HepG2 (cell line): Measurements from ENCODE around the gene CRYAB. TPM values are rescaled to one million over a fixed set of nuclear protein-coding genes. Genes with fewer than 3 reads are reported as not detected.

ENCODE experiments used
- CENPX ChIP-seq: sonication (generic); formaldehyde crosslinking; IDR thresholded peaks from 2 replicates; pipeline ENCODE4 v1.9.0; 2021; ENCODE audit warnings: mild to moderate bottlenecking, missing genetic modification reagents, moderate library complexity
- DNMT1 ChIP-seq: sonication (generic); formaldehyde crosslinking; IDR thresholded peaks from 2 replicates; pipeline ENCODE4 v1.5.1; 2020; ENCODE audit warnings: mild to moderate bottlenecking, missing genetic modification reagents
- DNMT3B ChIP-seq: conservative IDR thresholded peaks from 2 replicates; pipeline ENCODE4 v1.6.1; 2016; ENCODE audit warnings: missing biosample characterization, control low read depth
- KDM5A ChIP-seq: fragments of 200-600 bp; sonication (generic); IDR thresholded peaks from 2 replicates; pipeline ENCODE4 v1.7.0; 2018; ENCODE audit warnings: antibody characterized with exemption, mild to moderate bottlenecking, low read length, borderline replicate concordance
- NFE2L2 ChIP-seq: fragments of 150-350 bp; IDR thresholded peaks from 2 replicates; pipeline ENCODE4 v1.6.1; 2014; ENCODE audit warnings: low read length
- SNAI1 ChIP-seq: sonication (generic); formaldehyde crosslinking; IDR thresholded peaks from 2 replicates; pipeline ENCODE4 v1.5.0; 2020; ENCODE audit warnings: mild to moderate bottlenecking, missing genetic modification reagents, borderline replicate concordance
- TCF12 ChIP-seq, 2 experiments: fragments of 450-650 bp in 1 of 2; sonication (generic) in 1 of 2; formaldehyde crosslinking in 1 of 2; IDR thresholded peaks; 2 replicates each; pipeline versions ENCODE4 v1.6.1 to v1.8.0; 2017 to 2022; ENCODE audit warnings: antibody characterized with exemption in 1 of 2, mild to moderate bottlenecking in 1 of 2, missing genetic modification reagents in 1 of 2, moderate library complexity in 1 of 2
- XBP1 ChIP-seq: sonication (generic); formaldehyde crosslinking; IDR thresholded peaks from 2 replicates; pipeline ENCODE4 v1.5.0; 2020; ENCODE audit warnings: missing genetic modification reagents
- ZNF383 ChIP-seq: sonication (generic); formaldehyde crosslinking; IDR thresholded peaks from 2 replicates; pipeline ENCODE4 v1.4.0; 2020; ENCODE audit warnings: missing genetic modification reagents, mild to moderate bottlenecking, borderline replicate concordance
- ZNF430 ChIP-seq: sonication (generic); formaldehyde crosslinking; IDR thresholded peaks from 2 replicates; pipeline ENCODE4 v1.9.0; 2021; ENCODE audit warnings: mild to moderate bottlenecking, missing genetic modification reagents
- polyA plus RNA-seq, 8 experiments: library from polyadenylated mRNA; depleted of rRNA in 3 of 8; stranded (reverse) in 7 of 8; unstranded in 1 of 8; fragments of >200 nt; fragmentation: Illumina TruSeq in 4 of 8; extraction: Trizol in 4 of 8; gene quantifications; 2 replicates each; pipeline versions ENCODE4 v1.2.1 to v1.2.3, GENCODE V29; 2011 to 2016; ENCODE audit warnings: low read depth in 4 of 8, missing spikeins in 1 of 8, mixed read lengths in 1 of 8; ENCODE audit not compliant: insufficient read depth in 1 of 8
- total RNA-seq, 5 experiments: library from RNA; depleted of rRNA; stranded (reverse); fragments of >200 nt; fragmentation: Illumina TruSeq; extraction: Trizol; gene quantifications; 2 replicates each; pipeline ENCODE4 v1.2.3, GENCODE V29; 2016; ENCODE audit warnings: low read depth in 1 of 5
- TF ChIP-seq, protein P1 (sequence below): sonication (generic); formaldehyde crosslinking; IDR thresholded peaks from 2 replicates; pipeline ENCODE4 v1.5.1; 2020; ENCODE audit warnings: missing genetic modification reagents, mild to moderate bottlenecking, borderline replicate concordance
- TF ChIP-seq, protein P2 (sequence below): sonication (generic); formaldehyde crosslinking; IDR thresholded peaks from 2 replicates; pipeline ENCODE4 v1.5.0; 2020; ENCODE audit warnings: mild to moderate bottlenecking, missing genetic modification reagents, borderline replicate concordance
- TF ChIP-seq, protein P3 (sequence below): sonication (generic); IDR thresholded peaks from 2 replicates; pipeline ENCODE4 v1.6.1; 2016; ENCODE audit warnings: low read depth, borderline replicate concordance
- TF ChIP-seq, protein P4 (sequence below): sonication (generic); formaldehyde crosslinking; IDR thresholded peaks from 2 replicates; pipeline ENCODE4 v1.4.0; 2020; ENCODE audit warnings: missing genetic modification reagents
- TF ChIP-seq, protein P5 (sequence below): IDR thresholded peaks from 2 replicates; pipeline ENCODE4 v1.6.1; 2012; ENCODE audit warnings: inconsistent platforms

CRYAB gene
- total and polyA plus RNA-seq, 2 of the 13 experiments (the other 11 are each of a cell fraction or from before 2014, with no cell fraction given): 0.55 to 1.1 TPM

DNA sequence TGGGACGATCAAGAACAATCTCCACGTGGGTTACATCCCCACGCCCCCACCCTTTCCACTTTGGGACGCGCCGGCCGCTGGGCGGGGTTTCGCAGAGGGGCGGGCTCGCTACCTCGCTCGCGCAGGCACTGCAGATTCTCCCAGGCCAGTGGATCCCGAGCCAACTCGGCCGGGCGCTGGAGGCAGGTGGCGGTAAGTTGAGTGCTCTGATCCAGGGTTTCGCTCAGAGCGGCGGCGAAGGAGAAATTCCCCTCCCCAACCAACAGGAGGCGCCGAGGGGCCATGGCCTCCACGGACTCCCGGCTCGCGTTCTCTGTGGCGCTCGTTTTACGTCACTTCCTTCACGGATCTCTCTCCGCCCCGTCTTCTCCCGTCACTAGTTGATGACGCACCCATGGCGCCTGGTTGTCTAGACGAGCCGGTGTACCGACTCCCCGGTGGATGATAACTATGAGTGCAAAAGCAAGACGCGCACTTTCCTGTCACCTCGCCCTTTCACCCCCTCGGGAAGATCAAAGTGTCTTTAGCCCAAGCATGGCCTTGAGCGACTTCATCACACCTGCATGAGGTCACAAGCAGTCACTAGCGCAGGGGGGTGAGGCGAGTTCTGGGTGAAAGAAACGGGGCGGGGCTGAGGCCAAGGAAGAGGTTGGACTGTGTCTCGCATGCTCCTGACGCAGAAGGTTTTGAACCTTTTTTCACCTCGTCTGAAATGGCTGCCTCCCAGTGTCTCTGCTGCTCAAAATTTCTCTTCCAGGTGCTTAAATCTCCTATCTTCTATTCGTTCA is 32.5 kb downstream of the CRYAB start, which contains the start of the genes CFAP68 and FDXACB1 (continued):
- TF ChIP-seq TCF12 (IDR thresholded peaks at IDR 0.05): no peak
- peak; percentile 59; the same call in 1 of the 2 replicates for TF ChIP-seq TCF12 (CRISPR knock-in tag; IDR thresholded peaks at IDR 0.05)
- TF ChIP-seq XBP1 (CRISPR knock-in tag): no peak
- TF ChIP-seq, protein P1, sequence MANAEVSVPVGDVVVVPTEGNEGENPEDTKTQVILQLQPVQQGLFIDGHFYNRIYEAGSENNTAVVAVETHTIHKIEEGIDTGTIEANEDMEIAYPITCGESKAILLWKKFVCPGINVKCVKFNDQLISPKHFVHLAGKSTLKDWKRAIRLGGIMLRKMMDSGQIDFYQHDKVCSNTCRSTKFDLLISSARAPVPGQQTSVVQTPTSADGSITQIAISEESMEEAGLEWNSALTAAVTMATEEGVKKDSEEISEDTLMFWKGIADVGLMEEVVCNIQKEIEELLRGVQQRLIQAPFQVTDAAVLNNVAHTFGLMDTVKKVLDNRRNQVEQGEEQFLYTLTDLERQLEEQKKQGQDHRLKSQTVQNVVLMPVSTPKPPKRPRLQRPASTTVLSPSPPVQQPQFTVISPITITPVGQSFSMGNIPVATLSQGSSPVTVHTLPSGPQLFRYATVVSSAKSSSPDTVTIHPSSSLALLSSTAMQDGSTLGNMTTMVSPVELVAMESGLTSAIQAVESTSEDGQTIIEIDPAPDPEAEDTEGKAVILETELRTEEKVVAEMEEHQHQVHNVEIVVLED (CRISPR knock-in tag): peak; percentile 74; the same call in 1 of the 2 replicates
- TF ChIP-seq DNMT3B (CRISPR knock-in tag): peak; percentile 60; the same call in 1 of the 2 replicates
- no peak for TF ChIP-seq DNMT1
- no peak for TF ChIP-seq NFE2L2
- TF ChIP-seq, protein P2, sequence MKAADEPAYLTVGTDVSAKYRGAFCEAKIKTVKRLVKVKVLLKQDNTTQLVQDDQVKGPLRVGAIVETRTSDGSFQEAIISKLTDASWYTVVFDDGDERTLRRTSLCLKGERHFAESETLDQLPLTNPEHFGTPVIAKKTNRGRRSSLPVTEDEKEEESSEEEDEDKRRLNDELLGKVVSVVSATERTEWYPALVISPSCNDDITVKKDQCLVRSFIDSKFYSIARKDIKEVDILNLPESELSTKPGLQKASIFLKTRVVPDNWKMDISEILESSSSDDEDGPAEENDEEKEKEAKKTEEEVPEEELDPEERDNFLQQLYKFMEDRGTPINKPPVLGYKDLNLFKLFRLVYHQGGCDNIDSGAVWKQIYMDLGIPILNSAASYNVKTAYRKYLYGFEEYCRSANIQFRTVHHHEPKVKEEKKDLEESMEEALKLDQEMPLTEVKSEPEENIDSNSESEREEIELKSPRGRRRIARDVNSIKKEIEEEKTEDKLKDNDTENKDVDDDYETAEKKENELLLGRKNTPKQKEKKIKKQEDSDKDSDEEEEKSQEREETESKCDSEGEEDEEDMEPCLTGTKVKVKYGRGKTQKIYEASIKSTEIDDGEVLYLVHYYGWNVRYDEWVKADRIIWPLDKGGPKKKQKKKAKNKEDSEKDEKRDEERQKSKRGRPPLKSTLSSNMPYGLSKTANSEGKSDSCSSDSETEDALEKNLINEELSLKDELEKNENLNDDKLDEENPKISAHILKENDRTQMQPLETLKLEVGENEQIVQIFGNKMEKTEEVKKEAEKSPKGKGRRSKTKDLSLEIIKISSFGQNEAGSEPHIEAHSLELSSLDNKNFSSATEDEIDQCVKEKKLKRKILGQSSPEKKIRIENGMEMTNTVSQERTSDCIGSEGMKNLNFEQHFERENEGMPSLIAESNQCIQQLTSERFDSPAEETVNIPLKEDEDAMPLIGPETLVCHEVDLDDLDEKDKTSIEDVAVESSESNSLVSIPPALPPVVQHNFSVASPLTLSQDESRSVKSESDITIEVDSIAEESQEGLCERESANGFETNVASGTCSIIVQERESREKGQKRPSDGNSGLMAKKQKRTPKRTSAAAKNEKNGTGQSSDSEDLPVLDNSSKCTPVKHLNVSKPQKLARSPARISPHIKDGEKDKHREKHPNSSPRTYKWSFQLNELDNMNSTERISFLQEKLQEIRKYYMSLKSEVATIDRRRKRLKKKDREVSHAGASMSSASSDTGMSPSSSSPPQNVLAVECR (CRISPR knock-in tag): peak; percentile 92
- TF ChIP-seq ZNF383: no peak; the same call in 1 of the 2 replicates
- TF ChIP-seq ZNF430 (CRISPR knock-in tag): peak; percentile 86; the same call in 1 of the 2 replicates
- no peak for TF ChIP-seq CENPX (CRISPR knock-in tag)
- peak; percentile 93 for TF ChIP-seq KDM5A
- peak; percentile 35; the same call in 1 of the 2 replicates for TF ChIP-seq SNAI1 (CRISPR knock-in tag)
- TF ChIP-seq, protein P3, sequence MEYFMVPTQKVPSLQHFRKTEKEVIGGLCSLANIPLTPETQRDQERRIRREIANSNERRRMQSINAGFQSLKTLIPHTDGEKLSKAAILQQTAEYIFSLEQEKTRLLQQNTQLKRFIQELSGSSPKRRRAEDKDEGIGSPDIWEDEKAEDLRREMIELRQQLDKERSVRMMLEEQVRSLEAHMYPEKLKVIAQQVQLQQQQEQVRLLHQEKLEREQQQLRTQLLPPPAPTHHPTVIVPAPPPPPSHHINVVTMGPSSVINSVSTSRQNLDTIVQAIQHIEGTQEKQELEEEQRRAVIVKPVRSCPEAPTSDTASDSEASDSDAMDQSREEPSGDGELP: no peak; the same call in 1 of the 2 replicates
- TF ChIP-seq, protein P4, sequence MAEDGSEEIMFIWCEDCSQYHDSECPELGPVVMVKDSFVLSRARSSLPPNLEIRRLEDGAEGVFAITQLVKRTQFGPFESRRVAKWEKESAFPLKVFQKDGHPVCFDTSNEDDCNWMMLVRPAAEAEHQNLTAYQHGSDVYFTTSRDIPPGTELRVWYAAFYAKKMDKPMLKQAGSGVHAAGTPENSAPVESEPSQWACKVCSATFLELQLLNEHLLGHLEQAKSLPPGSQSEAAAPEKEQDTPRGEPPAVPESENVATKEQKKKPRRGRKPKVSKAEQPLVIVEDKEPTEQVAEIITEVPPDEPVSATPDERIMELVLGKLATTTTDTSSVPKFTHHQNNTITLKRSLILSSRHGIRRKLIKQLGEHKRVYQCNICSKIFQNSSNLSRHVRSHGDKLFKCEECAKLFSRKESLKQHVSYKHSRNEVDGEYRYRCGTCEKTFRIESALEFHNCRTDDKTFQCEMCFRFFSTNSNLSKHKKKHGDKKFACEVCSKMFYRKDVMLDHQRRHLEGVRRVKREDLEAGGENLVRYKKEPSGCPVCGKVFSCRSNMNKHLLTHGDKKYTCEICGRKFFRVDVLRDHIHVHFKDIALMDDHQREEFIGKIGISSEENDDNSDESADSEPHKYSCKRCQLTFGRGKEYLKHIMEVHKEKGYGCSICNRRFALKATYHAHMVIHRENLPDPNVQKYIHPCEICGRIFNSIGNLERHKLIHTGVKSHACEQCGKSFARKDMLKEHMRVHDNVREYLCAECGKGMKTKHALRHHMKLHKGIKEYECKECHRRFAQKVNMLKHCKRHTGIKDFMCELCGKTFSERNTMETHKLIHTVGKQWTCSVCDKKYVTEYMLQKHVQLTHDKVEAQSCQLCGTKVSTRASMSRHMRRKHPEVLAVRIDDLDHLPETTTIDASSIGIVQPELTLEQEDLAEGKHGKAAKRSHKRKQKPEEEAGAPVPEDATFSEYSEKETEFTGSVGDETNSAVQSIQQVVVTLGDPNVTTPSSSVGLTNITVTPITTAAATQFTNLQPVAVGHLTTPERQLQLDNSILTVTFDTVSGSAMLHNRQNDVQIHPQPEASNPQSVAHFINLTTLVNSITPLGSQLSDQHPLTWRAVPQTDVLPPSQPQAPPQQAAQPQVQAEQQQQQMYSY: peak; percentile 68
- TF ChIP-seq, protein P5, sequence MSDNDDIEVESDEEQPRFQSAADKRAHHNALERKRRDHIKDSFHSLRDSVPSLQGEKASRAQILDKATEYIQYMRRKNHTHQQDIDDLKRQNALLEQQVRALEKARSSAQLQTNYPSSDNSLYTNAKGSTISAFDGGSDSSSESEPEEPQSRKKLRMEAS: peak; percentile 76
